ENCODE measurements around the gene C16orf89.

DNA sequence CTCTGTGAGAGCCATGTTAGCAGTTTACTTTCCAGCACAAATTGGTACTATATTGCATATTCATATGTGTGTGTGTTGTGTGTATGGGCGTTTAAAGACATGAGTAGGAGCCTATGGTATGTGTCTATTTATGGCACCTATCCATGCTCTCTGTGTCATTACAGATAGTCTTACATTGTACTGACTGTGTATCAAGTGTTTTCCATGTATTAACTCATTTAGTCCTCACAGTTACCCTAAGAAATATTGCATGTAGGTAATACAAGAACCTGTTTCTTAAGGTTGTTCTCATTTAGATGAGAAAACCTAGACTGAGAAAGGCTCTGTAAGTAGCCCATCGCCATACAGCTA, 7.5 kb upstream of the C16orf89 start:
- TF ChIP-seq, protein P1, sequence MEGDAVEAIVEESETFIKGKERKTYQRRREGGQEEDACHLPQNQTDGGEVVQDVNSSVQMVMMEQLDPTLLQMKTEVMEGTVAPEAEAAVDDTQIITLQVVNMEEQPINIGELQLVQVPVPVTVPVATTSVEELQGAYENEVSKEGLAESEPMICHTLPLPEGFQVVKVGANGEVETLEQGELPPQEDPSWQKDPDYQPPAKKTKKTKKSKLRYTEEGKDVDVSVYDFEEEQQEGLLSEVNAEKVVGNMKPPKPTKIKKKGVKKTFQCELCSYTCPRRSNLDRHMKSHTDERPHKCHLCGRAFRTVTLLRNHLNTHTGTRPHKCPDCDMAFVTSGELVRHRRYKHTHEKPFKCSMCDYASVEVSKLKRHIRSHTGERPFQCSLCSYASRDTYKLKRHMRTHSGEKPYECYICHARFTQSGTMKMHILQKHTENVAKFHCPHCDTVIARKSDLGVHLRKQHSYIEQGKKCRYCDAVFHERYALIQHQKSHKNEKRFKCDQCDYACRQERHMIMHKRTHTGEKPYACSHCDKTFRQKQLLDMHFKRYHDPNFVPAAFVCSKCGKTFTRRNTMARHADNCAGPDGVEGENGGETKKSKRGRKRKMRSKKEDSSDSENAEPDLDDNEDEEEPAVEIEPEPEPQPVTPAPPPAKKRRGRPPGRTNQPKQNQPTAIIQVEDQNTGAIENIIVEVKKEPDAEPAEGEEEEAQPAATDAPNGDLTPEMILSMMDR (IDR thresholded peaks at IDR 0.05) = no peak
- TF ChIP-seq EZH2 (IDR thresholded peaks at IDR 0.05; ENCODE audit: borderline replicate concordance, insufficient read depth, low read depth, low read length, poor library complexity, severe bottlenecking) = no peak

All from B cell (primary cell).